ENCODE results near the gene ELK3.

DNA sequence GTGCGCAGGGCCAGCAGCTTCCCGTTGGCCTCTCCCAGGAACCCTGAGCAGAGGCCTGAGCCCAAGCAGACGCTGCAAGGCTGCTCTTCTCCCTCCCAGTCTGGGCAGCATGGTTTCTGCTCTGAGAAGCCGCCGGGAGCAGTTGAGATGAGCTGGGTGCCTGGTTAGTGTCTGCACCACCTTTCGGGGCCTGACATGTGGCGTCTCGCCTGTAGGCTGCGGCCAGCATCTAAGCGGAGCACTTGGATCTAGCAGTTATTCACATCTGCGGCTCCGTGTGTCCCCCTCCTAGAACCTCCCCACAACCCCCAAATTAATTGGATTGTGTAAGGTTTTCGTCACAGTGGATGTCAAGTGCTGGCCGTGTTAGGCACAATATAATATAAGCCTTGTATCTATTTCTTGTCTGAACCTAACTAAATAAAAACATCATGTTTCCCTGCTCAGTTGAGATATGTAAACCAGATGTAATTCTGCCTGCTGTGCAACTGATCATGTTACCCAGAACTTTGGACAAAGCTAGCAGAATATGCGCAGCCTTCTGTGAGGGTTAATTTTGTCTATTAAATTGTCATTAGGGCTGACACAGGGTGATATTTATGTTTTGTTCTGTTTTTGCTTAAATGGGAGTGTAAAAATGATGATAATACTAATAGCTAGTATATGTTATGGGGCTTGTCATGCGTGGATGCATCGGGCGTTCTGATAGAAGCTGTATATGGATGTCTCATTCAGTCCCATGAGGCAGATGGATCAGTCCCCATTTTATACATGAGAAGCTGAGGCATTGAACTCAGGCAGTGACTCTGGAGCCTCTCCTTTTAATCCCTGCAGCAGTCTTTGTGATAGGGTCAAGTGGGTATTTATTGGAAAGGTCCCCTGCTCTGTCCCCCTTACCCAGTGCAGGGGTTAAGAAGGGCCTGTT, 45.8 kb downstream of the ELK3 start:
- TF ChIP-seq, protein P1, sequence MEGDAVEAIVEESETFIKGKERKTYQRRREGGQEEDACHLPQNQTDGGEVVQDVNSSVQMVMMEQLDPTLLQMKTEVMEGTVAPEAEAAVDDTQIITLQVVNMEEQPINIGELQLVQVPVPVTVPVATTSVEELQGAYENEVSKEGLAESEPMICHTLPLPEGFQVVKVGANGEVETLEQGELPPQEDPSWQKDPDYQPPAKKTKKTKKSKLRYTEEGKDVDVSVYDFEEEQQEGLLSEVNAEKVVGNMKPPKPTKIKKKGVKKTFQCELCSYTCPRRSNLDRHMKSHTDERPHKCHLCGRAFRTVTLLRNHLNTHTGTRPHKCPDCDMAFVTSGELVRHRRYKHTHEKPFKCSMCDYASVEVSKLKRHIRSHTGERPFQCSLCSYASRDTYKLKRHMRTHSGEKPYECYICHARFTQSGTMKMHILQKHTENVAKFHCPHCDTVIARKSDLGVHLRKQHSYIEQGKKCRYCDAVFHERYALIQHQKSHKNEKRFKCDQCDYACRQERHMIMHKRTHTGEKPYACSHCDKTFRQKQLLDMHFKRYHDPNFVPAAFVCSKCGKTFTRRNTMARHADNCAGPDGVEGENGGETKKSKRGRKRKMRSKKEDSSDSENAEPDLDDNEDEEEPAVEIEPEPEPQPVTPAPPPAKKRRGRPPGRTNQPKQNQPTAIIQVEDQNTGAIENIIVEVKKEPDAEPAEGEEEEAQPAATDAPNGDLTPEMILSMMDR (IDR thresholded peaks at IDR 0.05) = no peak
- no peak for TF ChIP-seq EZH2 (IDR thresholded peaks at IDR 0.05)
- TF ChIP-seq EZH2phosphoT487 (IDR thresholded peaks at IDR 0.05) = no peak
